ENCODE results near the gene BEND7. TPM values are rescaled to one million over a fixed set of nuclear protein-coding genes. Genes with fewer than 3 reads are reported as not detected.
A peak's percentile ranks its signal among the peaks of the same experiment; 100 is the strongest.

BEND7 gene
- total and polyA plus RNA-seq, 9 of the 15 experiments (the other 6 are each of a cell fraction or from before 2014, with no cell fraction given) = 1.3 to 11.4 (median 5.2) TPM

- TF ChIP-seq ZKSCAN8 (CRISPR knock-in tag; IDR thresholded peaks at IDR 0.05) (no peak), ATF4 (CRISPR knock-in tag; IDR thresholded peaks at IDR 0.05) (no peak), CEBPG (CRISPR knock-in tag; IDR thresholded peaks at IDR 0.05) (no peak), CEBPG (tag; conservative IDR thresholded peaks at IDR 0.05 in 1 of 2, IDR thresholded peaks at IDR 0.05 in 1 of 2) (no peak), EWSR1 (IDR thresholded peaks at IDR 0.05; ENCODE audit: borderline replicate concordance, low read depth, partially characterized antibody) (no peak), ZNF239 (CRISPR knock-in tag; IDR thresholded peaks at IDR 0.05) (no peak), RBM34 (IDR thresholded peaks at IDR 0.05; ENCODE audit: borderline replicate concordance, insufficient read depth, low read length) (no peak), AFF4 (CRISPR knock-in tag; IDR thresholded peaks at IDR 0.05) (peak; percentile 45; the same call in 1 of the 2 replicates), ZNF184 (CRISPR knock-in tag; IDR thresholded peaks at IDR 0.05) (no peak), ATF3 (IDR thresholded peaks at IDR 0.05) (no peak), ATF3 (CRISPR knock-in tag; conservative IDR thresholded peaks at IDR 0.05) (no peak), TSHZ1 (CRISPR knock-in tag; IDR thresholded peaks at IDR 0.05) (no peak), THRB (CRISPR knock-in tag; conservative IDR thresholded peaks at IDR 0.05) (no peak), TFAP4 (CRISPR knock-in tag; IDR thresholded peaks at IDR 0.05; ENCODE audit: borderline replicate concordance) (peak; percentile 56)
Measured at GRCh38 chr10:13440185-13441061, 88.4 kb downstream of the BEND7 start (continued).

Data from K562 (cell line).